Neural progenitor cell (in vitro differentiated cells): ENCODE results near the gene CEP164. TPM values are rescaled to one million over a fixed set of nuclear protein-coding genes. Genes with fewer than 3 reads are reported as not detected.

Experiments used
- DNase-seq: peaks from one replicate; pipeline ENCODE4 v3.0.0-alpha.2; 2016; ENCODE audit warnings: low spot score
- H2AFZ ChIP-seq: fragments of 200-600 bp; sonication (generic); replicated peaks from 2 replicates; pipeline ENCODE4 v1.6.1; 2016; ENCODE audit warnings: antibody characterized with exemption
- H3F3A ChIP-seq: fragments of 200-600 bp; sonication (generic); 2 replicates; pipeline ENCODE4 v1.6.1; 2016; ENCODE audit warnings: antibody characterized with exemption, low read depth
- H3K27ac ChIP-seq: fragments of 200-600 bp; sonication (generic); 2 replicates; pipeline ENCODE4 v1.5.1; 2016; ENCODE audit warnings: mild to moderate bottlenecking
- H3K27me3 ChIP-seq: fragments of 200-600 bp; sonication (generic); 2 replicates; pipeline ENCODE4 v1.6.1; 2016; ENCODE audit warnings: mild to moderate bottlenecking, moderate library complexity
- H3K36me3 ChIP-seq: fragments of 200-600 bp; sonication (generic); 2 replicates; pipeline ENCODE4 v1.5.1; 2016
- H3K4me1 ChIP-seq: fragments of 200-600 bp; sonication (generic); 2 replicates; pipeline ENCODE4 v1.6.1; 2016; ENCODE audit warnings: mixed run types
- H3K4me2 ChIP-seq: fragments of 200-600 bp; sonication (generic); 2 replicates; pipeline ENCODE4 v1.6.1; 2016
- H3K4me3 ChIP-seq: fragments of 200-600 bp; sonication (generic); 2 replicates; pipeline ENCODE4 v1.5.1; 2016
- H3K79me2 ChIP-seq: fragments of 200-600 bp; sonication (generic); 2 replicates; pipeline ENCODE4 v1.6.1; 2016; ENCODE audit warnings: low read depth
- H3K9ac ChIP-seq: fragments of 200-600 bp; sonication (generic); 2 replicates; pipeline ENCODE4 v1.6.1; 2016
- H3K9me3 ChIP-seq: fragments of 200-600 bp; sonication (generic); 2 replicates; pipeline ENCODE4 v1.5.1; 2016; ENCODE audit warnings: low read depth
- H4K20me1 ChIP-seq: fragments of 200-600 bp; sonication (generic); 2 replicates; pipeline ENCODE4 v1.6.1; 2016; ENCODE audit warnings: low read depth
- H3K27ac Mint-ChIP-seq: 3 replicates; pipeline ENCODE4 v1.8.0; 2021; ENCODE audit warnings: mixed read lengths
- H3K27me3 Mint-ChIP-seq: 2 replicates; pipeline ENCODE4 v1.8.0; 2022; ENCODE audit warnings: low read depth, mild to moderate bottlenecking, inconsistent platforms, moderate library complexity, mixed read lengths; ENCODE audit not compliant: insufficient read depth
- H3K36me3 Mint-ChIP-seq: 3 replicates; pipeline ENCODE4 v1.8.0; 2021; ENCODE audit warnings: mixed read lengths
- H3K4me1 Mint-ChIP-seq: 3 replicates; pipeline ENCODE4 v1.8.0; 2021; ENCODE audit warnings: mixed read lengths
- H3K4me3 Mint-ChIP-seq: 3 replicates; pipeline ENCODE4 v1.8.0; 2021; ENCODE audit warnings: mild to moderate bottlenecking, moderate library complexity, mixed read lengths
- H3K9me3 Mint-ChIP-seq: 3 replicates; pipeline ENCODE4 v1.8.0; 2020; ENCODE audit warnings: mixed read lengths
- CTCF ChIP-seq: fragments of 200-600 bp; sonication (generic); IDR thresholded peaks from 2 replicates; pipeline ENCODE4 v1.5.1; 2017; ENCODE audit warnings: antibody characterized with exemption, mild to moderate bottlenecking
- EZH2 ChIP-seq: fragments of 200-600 bp; sonication (generic); IDR thresholded peaks from 2 replicates; pipeline ENCODE4 v1.6.1; 2017; ENCODE audit warnings: antibody characterized with exemption, mild to moderate bottlenecking, moderate library complexity
- EZH2phosphoT487 ChIP-seq: fragments of 200-600 bp; sonication (generic); IDR thresholded peaks from 2 replicates; pipeline ENCODE4 v1.6.1; 2017; ENCODE audit warnings: antibody characterized with exemption
- total RNA-seq: library from RNA; depleted of rRNA; stranded (reverse); fragments of >200 nt; gene quantifications from 2 replicates; pipeline ENCODE4 v1.2.3, GENCODE V29; 2015; ENCODE audit warnings: low replicate concordance

The CEP164 gene
- total RNA-seq, 1 donor from 2014 or later: 24.2 TPM

GRCh38 chr11:117299351-117300282 is 28.0 kb upstream of the CEP164 start:
- Mint-ChIP-seq H3K4me1 (peaks cover 22% of the 10 kb centered on the region), H3K27ac (peak overlapping the region; percentile 72), H3K36me3 (no peaks in the 10 kb centered on the region), H3K27me3 (peaks cover 11% of the 10 kb centered on the region), H3K4me3 (peak overlapping the region; percentile 13), H3K9me3 (no peaks in the 10 kb centered on the region)
- peak overlapping the region; percentile 87 for H2AFZ ChIP-seq
- TF ChIP-seq EZH2phosphoT487 (no peak), CTCF (no peak), EZH2 (no peak)
- H3K36me3 ChIP-seq: no peaks in the 10 kb centered on the region
- H3K79me2 ChIP-seq: no peaks in the 10 kb centered on the region
- peak overlapping the region; percentile 59 for H3K4me2 ChIP-seq
- H3K9ac ChIP-seq: no peak overlapping the region
- no peaks in the 10 kb centered on the region for H4K20me1 ChIP-seq
- H3K27ac ChIP-seq: peak overlapping the region; percentile 67
- H3K9me3 ChIP-seq: no peaks in the 10 kb centered on the region
- peaks cover 24% of the 10 kb centered on the region for H3F3A ChIP-seq
- peaks cover 22% of the 10 kb centered on the region for H3K4me1 ChIP-seq
- H3K4me3 ChIP-seq: no peak overlapping the region
- no peaks in the 10 kb centered on the region for H3K27me3 ChIP-seq
- peak; percentile 20 for DNase-seq

- no peaks in the 10 kb centered on the region for H3K9me3 Mint-ChIP-seq
- no peaks in the 10 kb centered on the region for H3K9me3 ChIP-seq
- H3K4me2 ChIP-seq: peak overlapping the region; percentile 59
- TF ChIP-seq EZH2phosphoT487 (no peak), EZH2 (no peak), CTCF (no peak)
- no peaks in the 10 kb centered on the region for H3K79me2 ChIP-seq
- DNase-seq: peak; percentile 73
- H3K9ac ChIP-seq: no peak overlapping the region
- H3K4me1 Mint-ChIP-seq: peaks cover 22% of the 10 kb centered on the region
- peak overlapping the region; percentile 61 for H3K27ac ChIP-seq
- no peak overlapping the region for H3K4me3 ChIP-seq
- no peaks in the 10 kb centered on the region for H3K27me3 ChIP-seq
- H3K4me3 Mint-ChIP-seq: no peak overlapping the region
- H3K27me3 Mint-ChIP-seq: peaks cover 11% of the 10 kb centered on the region
- peak overlapping the region; percentile 72 for H3K27ac Mint-ChIP-seq
- no peaks in the 10 kb centered on the region for H3K36me3 Mint-ChIP-seq
- peaks cover 22% of the 10 kb centered on the region for H3K4me1 ChIP-seq
- H4K20me1 ChIP-seq: no peaks in the 10 kb centered on the region
- peaks cover 24% of the 10 kb centered on the region for H3F3A ChIP-seq
- peak overlapping the region; percentile 87 for H2AFZ ChIP-seq
- H3K36me3 ChIP-seq: no peaks in the 10 kb centered on the region
Measured at GRCh38 chr11:117300283-117300663, 27.4 kb upstream of the CEP164 start.

GRCh38 chr11:117300773-117301172 is 26.9 kb upstream of the CEP164 start:
- Mint-ChIP-seq H3K36me3 (no peaks in the 10 kb centered on the region), H3K27ac (peak overlapping the region; percentile 61), H3K4me3 (peak overlapping the region; percentile 41), H3K27me3 (peaks cover 11% of the 10 kb centered on the region), H3K9me3 (no peaks in the 10 kb centered on the region), H3K4me1 (peaks cover 22% of the 10 kb centered on the region)
- Histone ChIP-seq H3F3A (peaks cover 24% of the 10 kb centered on the region), H3K4me1 (peaks cover 22% of the 10 kb centered on the region), H3K36me3 (no peaks in the 10 kb centered on the region), H3K27ac (peak overlapping the region; percentile 61), H4K20me1 (no peaks in the 10 kb centered on the region), H3K4me3 (no peak overlapping the region), H3K79me2 (no peaks in the 10 kb centered on the region), H2AFZ (peak overlapping the region; percentile 50), H3K27me3 (no peaks in the 10 kb centered on the region), H3K4me2 (no peak overlapping the region), H3K9me3 (no peaks in the 10 kb centered on the region), H3K9ac (no peak overlapping the region)
- TF ChIP-seq CTCF (no peak), EZH2phosphoT487 (no peak), EZH2 (no peak)
- DNase-seq: no peak
